H1 (cell line): ENCODE measurements around the gene AP1G2. TPM values are rescaled to one million over a fixed set of nuclear protein-coding genes. Genes with fewer than 3 reads are reported as not detected.
A peak's percentile ranks its signal among the peaks of the same experiment; 100 is the strongest.

Source experiments
- CTCF ChIA-PET: fragments of 300-600 bp; sonication (Branson Sonifier 250); formaldehyde crosslinking; loops from one replicate; lab custom pipeline; 2021; ENCODE audit not compliant: partially characterized antibody; lab: Charles Lee
- POLR2A ChIA-PET: fragments of 300-600 bp; sonication (Branson Sonifier 250); formaldehyde crosslinking; loops from one replicate; lab custom pipeline; 2021; ENCODE audit warnings: inconsistent platforms; ENCODE audit not compliant: partially characterized antibody; lab: Charles Lee
- DNase-seq, 2 experiments: peaks; one replicate each; pipeline versions ENCODE4 v3.0.0 to v3.0.0-alpha.2; 2010 to 2022; ENCODE audit warnings: low spot score in 2 of 2, low read depth in 1 of 2, mixed read lengths in 1 of 2
- FAIRE-seq: peaks from 2 replicates; lab custom pipeline; 2011; peaks lifted over from hg19 to GRCh38; lab: Jason Lieb, UNC
- H2AFZ ChIP-seq: 2 replicates; pipeline ENCODE4 v1.8.1; 2012; ENCODE audit warnings: low read length, inconsistent platforms
- H2AK5ac ChIP-seq: 2 replicates; pipeline ENCODE4 v1.6.1; 2013; ENCODE audit warnings: low read depth, low read length
- H2BK120ac ChIP-seq: replicated peaks from 2 replicates; pipeline ENCODE3; 2013; ENCODE audit warnings: low read depth, low read length, inconsistent platforms
- H2BK12ac ChIP-seq: 2 replicates; pipeline ENCODE4 v1.6.1; 2013; ENCODE audit warnings: low read depth, low read length
- H2BK15ac ChIP-seq: 2 replicates; pipeline ENCODE4 v1.6.1; 2013; ENCODE audit warnings: low read length
- H2BK20ac ChIP-seq: 2 replicates; pipeline ENCODE4 v1.6.1; 2013; ENCODE audit warnings: low read length
- H2BK5ac ChIP-seq: 2 replicates; pipeline ENCODE4 v1.6.1; 2013; ENCODE audit warnings: low read depth, low read length
- H3K14ac ChIP-seq: 2 replicates; pipeline ENCODE4 v1.6.1; 2013; ENCODE audit warnings: inconsistent platforms; ENCODE audit not compliant: insufficient read length
- H3K18ac ChIP-seq: 2 replicates; pipeline ENCODE4 v1.6.1; 2013; ENCODE audit warnings: low read length; ENCODE audit errors: extremely low read depth
- H3K23ac ChIP-seq: 2 replicates; pipeline ENCODE4 v1.6.1; 2013; ENCODE audit warnings: inconsistent platforms; ENCODE audit not compliant: insufficient read length
- H3K23me2 ChIP-seq: 2 replicates; pipeline ENCODE4 v1.6.1; 2013; ENCODE audit warnings: low read depth, low read length
- H3K27ac ChIP-seq: 2 replicates; pipeline ENCODE4 v1.6.1; 2011; ENCODE audit warnings: low read depth, low read length, inconsistent platforms
- H3K27me3 ChIP-seq, 4 experiments: replicated peaks in 1 of 4; 1 replicate in 1 of 4; 2 replicates in 3 of 4; pipeline versions ENCODE4 v1.6.1 to v1.8.1; 2011 to 2013; ENCODE audit warnings: low read length in 3 of 4, mild to moderate bottlenecking in 3 of 4, inconsistent platforms in 2 of 4, mixed read lengths in 2 of 4, moderate library complexity in 1 of 4; ENCODE audit not compliant: control insufficient read depth in 3 of 4, insufficient read depth in 3 of 4; ENCODE audit errors: extremely low read depth in 1 of 4
- H3K36me3 ChIP-seq, 4 experiments: 2 replicates each; pipeline versions ENCODE4 v1.6.1 to v1.8.1; 2011 to 2013; ENCODE audit warnings: mild to moderate bottlenecking in 4 of 4, low read length in 3 of 4, moderate library complexity in 2 of 4, control low read depth in 1 of 4, inconsistent platforms in 1 of 4; ENCODE audit not compliant: insufficient read depth in 4 of 4, control insufficient read depth in 2 of 4
- H3K4ac ChIP-seq: replicated peaks from 2 replicates; pipeline ENCODE3; 2013; ENCODE audit warnings: low read length, low read depth, mixed read lengths, inconsistent platforms; ENCODE audit not compliant: insufficient read length
- H3K4me1 ChIP-seq, 4 experiments: replicated peaks in 1 of 4; 1 replicate in 1 of 4; 2 replicates in 3 of 4; pipeline versions ENCODE4 v1.6.1 to v1.8.1; 2011 to 2013; ENCODE audit warnings: low read length in 3 of 4, inconsistent platforms in 2 of 4, mixed read lengths in 1 of 4; ENCODE audit not compliant: insufficient read depth in 4 of 4, control insufficient read depth in 3 of 4
- H3K4me2 ChIP-seq, 2 experiments: 2 replicates each; pipeline versions ENCODE4 v1.6.1 to v1.8.1; 2011 to 2013; ENCODE audit warnings: low read depth in 2 of 2, low read length in 2 of 2, control low read depth in 1 of 2, inconsistent platforms in 1 of 2, mild to moderate bottlenecking in 1 of 2; ENCODE audit not compliant: insufficient read depth in 1 of 2
- H3K4me3 ChIP-seq, 4 experiments: fragments of 200-600, 300-600 bp in 1 of 4; sonication (generic), shearing (Covaris generic), sonication (Bioruptor Twin) in 1 of 4; 2 replicates each; pipeline versions ENCODE4 v1.5.1 to v1.8.1; 2011 to 2016; ENCODE audit warnings: low read length in 4 of 4, low read depth in 3 of 4, control low read depth in 2 of 4, inconsistent platforms in 2 of 4, mild to moderate bottlenecking in 2 of 4, mixed read lengths in 1 of 4, moderate library complexity in 1 of 4; ENCODE audit not compliant: insufficient read depth in 2 of 4; ENCODE audit errors: extremely low read depth in 1 of 4
- H3K56ac ChIP-seq: replicated peaks from 2 replicates; pipeline ENCODE3; 2013; ENCODE audit warnings: low read depth, mild to moderate bottlenecking, mixed read lengths, low read length, inconsistent platforms; ENCODE audit not compliant: insufficient read length
- H3K79me1 ChIP-seq: 2 replicates; pipeline ENCODE4 v1.6.1; 2013; ENCODE audit warnings: low read depth, low read length, control low read depth
- H3K79me2 ChIP-seq, 2 experiments: 2 replicates each; pipeline versions ENCODE4 v1.6.1 to v1.8.1; 2012 to 2013; ENCODE audit warnings: low read length in 2 of 2, mild to moderate bottlenecking in 2 of 2, inconsistent platforms in 1 of 2; ENCODE audit not compliant: insufficient read depth in 2 of 2, control insufficient read depth in 1 of 2
- H3K9ac ChIP-seq, 4 experiments: replicated peaks in 1 of 4; 1 replicate in 1 of 4; 2 replicates in 3 of 4; pipeline versions ENCODE4 v1.6.1 to v1.8.1; 2011 to 2013; ENCODE audit warnings: low read depth in 3 of 4, low read length in 3 of 4, control low read depth in 2 of 4, mild to moderate bottlenecking in 2 of 4, moderate library complexity in 2 of 4, inconsistent platforms in 1 of 4; ENCODE audit errors: extremely low read depth in 1 of 4
- H3K9me3 ChIP-seq, 2 experiments: 2 replicates each; pipeline versions ENCODE4 v1.6.1 to v1.8.1; 2012 to 2013; ENCODE audit warnings: mild to moderate bottlenecking in 2 of 2, moderate library complexity in 2 of 2, control low read depth in 1 of 2, inconsistent platforms in 1 of 2, low read depth in 1 of 2, low read length in 1 of 2, mixed read lengths in 1 of 2; ENCODE audit not compliant: insufficient read depth in 2 of 2
- H4K20me1 ChIP-seq, 2 experiments: replicated peaks in 1 of 2; 2 replicates each; pipeline versions ENCODE3 to v1.8.1; 2011 to 2013; ENCODE audit warnings: inconsistent platforms in 2 of 2, low read length in 2 of 2, mild to moderate bottlenecking in 1 of 2; ENCODE audit not compliant: insufficient read depth in 2 of 2, control insufficient read depth in 1 of 2
- H4K5ac ChIP-seq: 2 replicates; pipeline ENCODE4 v1.6.1; 2013; ENCODE audit warnings: low read length, low read depth, mixed read lengths, inconsistent platforms; ENCODE audit not compliant: insufficient read length
- H4K8ac ChIP-seq: 2 replicates; pipeline ENCODE4 v1.8.0; 2013; ENCODE audit warnings: mild to moderate bottlenecking, moderate library complexity, low read length, inconsistent platforms; ENCODE audit not compliant: insufficient read depth; ENCODE audit errors: extremely low read depth
- H4K91ac ChIP-seq: replicated peaks from 2 replicates; pipeline ENCODE3; 2013; ENCODE audit warnings: low read length, mixed read lengths, inconsistent platforms; ENCODE audit not compliant: insufficient read length
- ASH2L ChIP-seq: fragments of 200-600, 300-600 bp; sonication (generic); IDR thresholded peaks from one replicate; pipeline ENCODE4 v1.7.1; 2017; ENCODE audit warnings: low read length
- BCL11A ChIP-seq, 2 experiments: IDR thresholded peaks; one replicate each; pipeline ENCODE4 v1.6.1; 2011; ENCODE audit warnings: low read depth in 2 of 2, low read length in 2 of 2, mild to moderate bottlenecking in 2 of 2
- CREB1 ChIP-seq: IDR thresholded peaks from 2 replicates; pipeline ENCODE4 v1.6.1; 2012; ENCODE audit warnings: inconsistent platforms
- NRF1 ChIP-seq: IDR thresholded peaks from 2 replicates; pipeline ENCODE4 v1.6.1; 2011; ENCODE audit warnings: mild to moderate bottlenecking, low read depth, low read length, improper control_type of control experiment
- RNF2 ChIP-seq: fragments of 200-900, 300-1000 bp; sonication (generic); IDR thresholded peaks from 2 replicates; pipeline ENCODE4 v1.7.1; 2016; ENCODE audit warnings: borderline replicate concordance, low read depth, mild to moderate bottlenecking, antibody characterized with exemption, low read length; ENCODE audit not compliant: poor library complexity, severe bottlenecking; ENCODE audit errors: missing control alignments
- WGBS, 2 experiments: shearing (Covaris generic) in 1 of 2; methylation state at CpG; one replicate each; pipeline versions ENCODE4 v1.1.6 to v1.1.7; 2013 to 2015; ENCODE audit warnings: low lambda C conversion rate in 2 of 2, mixed read lengths in 2 of 2, inconsistent platforms in 1 of 2, low coverage in 1 of 2, missing lambda C conversion rate in 1 of 2; ENCODE audit not compliant: insufficient replicate concordance in 2 of 2, insufficient coverage in 1 of 2, insufficient read length in 1 of 2; ENCODE audit errors: extremely low coverage in 1 of 2, missing lambda C conversion rate in 1 of 2; 5-methylcytosine and 5-hydroxymethylcytosine counted together
- polyA plus RNA-seq, 7 experiments: library from polyadenylated mRNA; depleted of rRNA in 3 of 7; stranded (reverse) in 5 of 7; unstranded in 2 of 7; fragments of >200 nt in 5 of 7; fragments of 200-250 nt in 2 of 7; gene quantifications; 1 replicate in 5 of 7; 2 replicates in 1 of 7; 4 replicates in 1 of 7; pipeline versions ENCODE4 v1.2.1 to v1.2.3, GENCODE V29; 2011 to 2013; ENCODE audit warnings: missing spikeins in 2 of 7, mixed read lengths in 2 of 7
- total RNA-seq: library from RNA; stranded (reverse); fragmentation: NEBNext Ultra II Directional; extraction: Animal tissue kit (Norgen Biotek cat#: 25700); gene quantifications from 2 replicates; pipeline ENCODE4 v1.2.1, GENCODE V29; 2021
- TF ChIP-seq, protein P1 (sequence below): IDR thresholded peaks from 2 replicates; pipeline ENCODE4 v1.6.1; 2011; ENCODE audit warnings: low read depth, mild to moderate bottlenecking, low read length; ENCODE audit not compliant: insufficient read depth
- TF ChIP-seq, protein P2 (sequence below), 3 experiments: IDR thresholded peaks; 1 replicate in 2 of 3; 2 replicates in 1 of 3; pipeline versions ENCODE4 v1.5.1 to v1.6.1; 2011; ENCODE audit warnings: low read length in 3 of 3, mild to moderate bottlenecking in 3 of 3, inconsistent platforms in 2 of 3, low read depth in 1 of 3, moderate library complexity in 1 of 3; ENCODE audit not compliant: insufficient read depth in 1 of 3; ENCODE audit errors: control extremely low read depth in 1 of 3

The AP1G2 gene
- total and polyA plus RNA-seq, 2 of the 8 experiments (the other 6 are each of a cell fraction or from before 2014, with no cell fraction given), result 70.9 to 134 TPM

- Histone ChIP-seq H2BK120ac (no peak overlapping the region), H4K91ac (no peak overlapping the region), H4K20me1 (no peaks in the 10 kb centered on the region), H3K9me3 (no peaks in the 10 kb centered on the region), H3K23me2 (peaks cover 13% of the 10 kb centered on the region), H3K79me2 (peaks cover 0 to 10% of the 10 kb centered on the region in 2 experiments; a peak in 2 of 4 replicates), H4K8ac (no peak overlapping the region; the same call in 1 of the 2 replicates), H3K4me1 (peaks cover under 1 to 13% (median 8%) of the 10 kb centered on the region in 4 experiments; a peak in 6 of 7 replicates), H3K23ac (no peak overlapping the region), H3K18ac (no peak overlapping the region), H2BK5ac (no peak overlapping the region), H3K14ac (no peak overlapping the region), H2BK12ac (no peak overlapping the region), H3K4ac (no peak overlapping the region), H3K9ac (no peak overlapping the region), H3K27me3 (no peaks in the 10 kb centered on the region), H2BK20ac (no peak overlapping the region), H3K56ac (no peak overlapping the region), H2AFZ (no peak overlapping the region), H3K4me3 (no peak overlapping the region), H4K5ac (no peak overlapping the region), H2AK5ac (no peak overlapping the region), H3K4me2 (no peak overlapping the region), H3K27ac (no peak overlapping the region), H3K36me3 (peaks cover 4 to 29% (median 16%) of the 10 kb centered on the region in 4 experiments; a peak in 4 of 8 replicates), H2BK15ac (0 out of 2 replicates have a peak overlapping the region, but pooled peaks have one; percentile 72), H3K79me1 (no peaks in the 10 kb centered on the region)
- ChIA-PET CTCF (interaction anchor here (1.5 to 70.5 kb wide), 9 partner anchors 8 to 57 kb away, joined by 5 to 2092 read pairs (median 8); partner anchors contain the start of genes AP1G2, NGDN, THTPA and ZFHX2), POLR2A (interaction anchor here (1.1 to 52.7 kb wide), 4 partner anchors 5 to 55 kb away, joined by 3 to 1523 read pairs (median 764); partner anchors contain the start of genes AP1G2, THTPA and ZFHX2)
- 86% methylated on average over 15 of the region's 16 CpGs; no CpG with 5 or more reads in 1 of the 2 experiments for WGBS, 2 experiments
- DNase-seq (no peak), FAIRE-seq (no peak)
- no peak for TF ChIP-seq ASH2L
- TF ChIP-seq, protein P1, sequence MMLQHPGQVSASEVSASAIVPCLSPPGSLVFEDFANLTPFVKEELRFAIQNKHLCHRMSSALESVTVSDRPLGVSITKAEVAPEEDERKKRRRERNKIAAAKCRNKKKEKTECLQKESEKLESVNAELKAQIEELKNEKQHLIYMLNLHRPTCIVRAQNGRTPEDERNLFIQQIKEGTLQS, result no peak
- TF ChIP-seq, protein P2, sequence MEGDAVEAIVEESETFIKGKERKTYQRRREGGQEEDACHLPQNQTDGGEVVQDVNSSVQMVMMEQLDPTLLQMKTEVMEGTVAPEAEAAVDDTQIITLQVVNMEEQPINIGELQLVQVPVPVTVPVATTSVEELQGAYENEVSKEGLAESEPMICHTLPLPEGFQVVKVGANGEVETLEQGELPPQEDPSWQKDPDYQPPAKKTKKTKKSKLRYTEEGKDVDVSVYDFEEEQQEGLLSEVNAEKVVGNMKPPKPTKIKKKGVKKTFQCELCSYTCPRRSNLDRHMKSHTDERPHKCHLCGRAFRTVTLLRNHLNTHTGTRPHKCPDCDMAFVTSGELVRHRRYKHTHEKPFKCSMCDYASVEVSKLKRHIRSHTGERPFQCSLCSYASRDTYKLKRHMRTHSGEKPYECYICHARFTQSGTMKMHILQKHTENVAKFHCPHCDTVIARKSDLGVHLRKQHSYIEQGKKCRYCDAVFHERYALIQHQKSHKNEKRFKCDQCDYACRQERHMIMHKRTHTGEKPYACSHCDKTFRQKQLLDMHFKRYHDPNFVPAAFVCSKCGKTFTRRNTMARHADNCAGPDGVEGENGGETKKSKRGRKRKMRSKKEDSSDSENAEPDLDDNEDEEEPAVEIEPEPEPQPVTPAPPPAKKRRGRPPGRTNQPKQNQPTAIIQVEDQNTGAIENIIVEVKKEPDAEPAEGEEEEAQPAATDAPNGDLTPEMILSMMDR (IDR thresholded peaks at IDR 0.05; ENCODE audit: control extremely low read depth in 1 of 3, insufficient read depth in 1 of 3, low read depth in 1 of 3, low read length in 3 of 3), result no peak
- no peak for TF ChIP-seq RNF2
- TF ChIP-seq CREB1, result no peak
- no peak for TF ChIP-seq NRF1
- no peak for TF ChIP-seq BCL11A (IDR thresholded peaks at IDR 0.05; ENCODE audit: low read depth in 2 of 2, low read length in 2 of 2)
Measured at GRCh38 chr14:23533652-23534435, 33.7 kb downstream of the AP1G2 start.
